Type B pancreatic cell (in vitro differentiated cells): ENCODE results near the gene C15orf61. TPM values are rescaled to one million over a fixed set of nuclear protein-coding genes. Genes with fewer than 3 reads are reported as not detected.

ENCODE experiments used
- DNase-seq: peaks from one replicate; pipeline ENCODE4 v3.0.0; 2021; ENCODE audit warnings: mixed read lengths; ENCODE audit not compliant: unreplicated experiment; ENCODE audit errors: extremely low spot score
- H3K27ac Mint-ChIP-seq: 2 replicates; pipeline ENCODE4 v1.8.0; 2021; ENCODE audit warnings: mild to moderate bottlenecking, mixed read lengths
- H3K27me3 Mint-ChIP-seq: 2 replicates; pipeline ENCODE4 v1.8.0; 2021; ENCODE audit warnings: mixed read lengths
- H3K36me3 Mint-ChIP-seq: 2 replicates; pipeline ENCODE4 v1.8.0; 2021; ENCODE audit warnings: mixed read lengths
- H3K4me1 Mint-ChIP-seq: one replicate; pipeline ENCODE4 v1.8.0; 2021; ENCODE audit warnings: mixed read lengths; ENCODE audit not compliant: unreplicated experiment
- H3K4me3 Mint-ChIP-seq: 2 replicates; pipeline ENCODE4 v1.8.0; 2021; ENCODE audit warnings: mild to moderate bottlenecking, mixed read lengths
- H3K9me3 Mint-ChIP-seq: 2 replicates; pipeline ENCODE4 v1.8.0; 2021; ENCODE audit warnings: mixed read lengths
- total RNA-seq: library from RNA; stranded (reverse); gene quantifications from 2 replicates; pipeline ENCODE4 v1.2.1, GENCODE V29; 2021; ENCODE audit warnings: low replicate concordance
- TF ChIP-seq, protein P1 (sequence below): fragments of 200-600 bp; sonication (generic); conservative IDR thresholded peaks from 2 replicates; pipeline ENCODE4 v1.5.0; 2021; ENCODE audit warnings: antibody characterized with exemption, mild to moderate bottlenecking

C15orf61 gene
- total RNA-seq, 1 donor from 2014 or later = 6.7 TPM

DNA sequence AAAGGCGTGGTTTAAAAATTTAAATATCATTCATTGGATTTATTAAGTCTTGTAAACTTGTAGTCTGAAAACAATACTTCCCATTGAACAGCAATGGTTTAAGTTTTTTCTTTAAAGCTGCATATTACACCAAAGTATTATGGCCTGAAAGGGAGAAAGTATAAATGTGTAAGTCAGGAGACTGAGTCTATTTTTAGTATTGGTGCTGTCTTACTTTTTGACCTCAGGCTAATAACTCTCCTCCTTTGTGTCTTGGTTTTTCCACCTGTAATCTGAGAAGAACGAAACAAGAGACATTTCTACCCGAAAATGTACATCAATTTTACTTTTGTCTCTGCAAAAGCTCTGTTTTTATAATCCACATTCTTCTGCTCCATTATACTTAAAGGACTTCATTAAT lies 7.6 kb downstream of the C15orf61 start:
- Mint-ChIP-seq H3K4me3 (peak overlapping the region; percentile 32), H3K4me1 (peaks cover 15% of the 10 kb centered on the region), H3K27ac (peak overlapping the region; percentile 57), H3K27me3 (no peaks in the 10 kb centered on the region), H3K36me3 (peaks cover 7% of the 10 kb centered on the region), H3K9me3 (no peaks in the 10 kb centered on the region)
- TF ChIP-seq, protein P1, sequence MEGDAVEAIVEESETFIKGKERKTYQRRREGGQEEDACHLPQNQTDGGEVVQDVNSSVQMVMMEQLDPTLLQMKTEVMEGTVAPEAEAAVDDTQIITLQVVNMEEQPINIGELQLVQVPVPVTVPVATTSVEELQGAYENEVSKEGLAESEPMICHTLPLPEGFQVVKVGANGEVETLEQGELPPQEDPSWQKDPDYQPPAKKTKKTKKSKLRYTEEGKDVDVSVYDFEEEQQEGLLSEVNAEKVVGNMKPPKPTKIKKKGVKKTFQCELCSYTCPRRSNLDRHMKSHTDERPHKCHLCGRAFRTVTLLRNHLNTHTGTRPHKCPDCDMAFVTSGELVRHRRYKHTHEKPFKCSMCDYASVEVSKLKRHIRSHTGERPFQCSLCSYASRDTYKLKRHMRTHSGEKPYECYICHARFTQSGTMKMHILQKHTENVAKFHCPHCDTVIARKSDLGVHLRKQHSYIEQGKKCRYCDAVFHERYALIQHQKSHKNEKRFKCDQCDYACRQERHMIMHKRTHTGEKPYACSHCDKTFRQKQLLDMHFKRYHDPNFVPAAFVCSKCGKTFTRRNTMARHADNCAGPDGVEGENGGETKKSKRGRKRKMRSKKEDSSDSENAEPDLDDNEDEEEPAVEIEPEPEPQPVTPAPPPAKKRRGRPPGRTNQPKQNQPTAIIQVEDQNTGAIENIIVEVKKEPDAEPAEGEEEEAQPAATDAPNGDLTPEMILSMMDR = no peak
- no peak for DNase-seq

- Mint-ChIP-seq H3K27ac (no peak overlapping the region), H3K36me3 (peaks cover 7% of the 10 kb centered on the region), H3K4me3 (no peak overlapping the region), H3K4me1 (peaks cover 9% of the 10 kb centered on the region), H3K9me3 (no peaks in the 10 kb centered on the region), H3K27me3 (no peaks in the 10 kb centered on the region)
- TF ChIP-seq, protein P1 = no peak
- DNase-seq = no peak
Measured at GRCh38 chr15:67531379-67531914, 10.5 kb downstream of the C15orf61 start.

DNA sequence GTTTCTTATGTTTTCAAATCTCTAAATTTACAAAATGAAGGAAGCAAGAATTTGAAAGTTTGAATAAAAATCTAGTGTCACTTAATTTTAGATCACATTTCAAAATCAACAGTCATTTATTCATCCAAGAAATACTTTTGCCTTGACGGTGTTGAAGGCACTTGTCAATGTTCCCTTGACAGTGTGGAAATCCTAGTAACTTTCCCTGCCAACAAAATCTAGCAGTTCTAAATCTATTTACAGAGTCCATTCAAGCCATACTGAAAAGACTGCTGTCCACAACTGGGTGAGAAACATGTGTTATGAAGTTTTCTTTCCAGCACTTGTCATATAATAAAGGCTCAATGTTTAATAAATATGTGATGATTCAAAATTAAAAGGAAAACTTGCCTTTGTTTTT lies 12.9 kb downstream of the C15orf61 start:
- Mint-ChIP-seq H3K27ac (no peak overlapping the region), H3K9me3 (no peaks in the 10 kb centered on the region), H3K27me3 (no peaks in the 10 kb centered on the region), H3K36me3 (no peaks in the 10 kb centered on the region), H3K4me3 (no peak overlapping the region), H3K4me1 (no peaks in the 10 kb centered on the region)
- no peak for DNase-seq
- TF ChIP-seq, protein P1 = no peak

DNA sequence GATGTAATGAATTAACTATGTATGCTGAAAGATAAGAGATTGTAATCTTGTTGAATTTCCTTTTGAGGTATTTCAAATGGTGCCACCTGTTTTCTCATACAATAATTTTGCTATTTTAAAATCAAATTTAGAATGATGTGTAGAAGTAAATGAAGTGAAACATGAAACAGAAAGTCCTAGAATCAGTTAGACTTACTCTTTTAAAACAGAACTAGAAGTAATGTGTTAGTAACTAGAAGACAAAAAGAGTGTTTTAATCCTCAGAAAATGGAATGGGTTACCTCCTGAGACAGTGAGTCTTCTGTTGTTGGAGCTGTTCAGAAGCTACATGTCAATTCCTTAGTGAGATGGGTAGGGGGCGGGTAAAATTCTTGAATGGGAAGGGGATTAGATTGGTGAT lies 13.4 kb downstream of the C15orf61 start:
- Mint-ChIP-seq H3K4me3 (no peak overlapping the region), H3K27ac (no peak overlapping the region), H3K27me3 (no peaks in the 10 kb centered on the region), H3K9me3 (no peaks in the 10 kb centered on the region), H3K36me3 (no peaks in the 10 kb centered on the region), H3K4me1 (no peaks in the 10 kb centered on the region)
- DNase-seq = no peak
- TF ChIP-seq, protein P1 = no peak

DNA sequence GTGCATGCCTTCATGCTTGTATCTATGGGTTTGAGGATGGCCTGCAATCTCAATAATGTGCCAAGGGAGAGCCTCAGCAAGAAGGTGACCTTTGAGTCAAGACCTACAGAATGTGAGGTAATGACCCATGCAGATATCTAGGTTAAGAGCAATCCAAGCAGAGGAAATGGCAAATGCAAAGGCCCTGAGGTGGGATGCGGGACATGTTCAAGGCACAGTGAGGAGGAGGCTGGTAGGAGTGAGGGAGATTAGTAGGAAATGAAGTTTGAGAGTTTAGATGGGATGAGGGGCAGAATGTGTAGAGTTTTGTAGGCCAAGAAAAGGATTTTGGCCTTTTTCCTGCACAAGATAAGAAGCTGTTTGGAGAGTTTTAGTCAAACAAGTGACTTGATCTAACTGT lies 16.8 kb downstream of the C15orf61 start:
- TF ChIP-seq, protein P1 = no peak
- DNase-seq = no peak
- H3K4me3 Mint-ChIP-seq = peak overlapping the region; percentile 51
- H3K9me3 Mint-ChIP-seq = no peaks in the 10 kb centered on the region
- H3K36me3 Mint-ChIP-seq = no peaks in the 10 kb centered on the region
- no peaks in the 10 kb centered on the region for H3K27me3 Mint-ChIP-seq
- peaks cover 5% of the 10 kb centered on the region for H3K4me1 Mint-ChIP-seq
- no peak overlapping the region for H3K27ac Mint-ChIP-seq
